Skeletal muscle tissue (tissue), 4 donors: ENCODE results near the gene SEC22A. TPM values are rescaled to one million over a fixed set of nuclear protein-coding genes. Genes with fewer than 3 reads are reported as not detected.

Source experiments
- H3K27ac ChIP-seq: one replicate; pipeline ENCODE4 v1.7.0; 2013; ENCODE audit warnings: mild to moderate bottlenecking, low read depth, low read length, inconsistent platforms
- H3K27me3 ChIP-seq, 3 donors: one replicate each; pipeline ENCODE4 v1.7.0; 2013; ENCODE audit warnings: low read length in 3 of 3; ENCODE audit not compliant: control insufficient read depth in 3 of 3, insufficient read depth in 3 of 3
- H3K36me3 ChIP-seq, 3 donors: one replicate each; pipeline ENCODE4 v1.7.0; 2013; ENCODE audit warnings: low read length in 3 of 3; ENCODE audit not compliant: control insufficient read depth in 3 of 3, insufficient read depth in 3 of 3
- H3K4me1 ChIP-seq, 3 donors: one replicate each; pipeline ENCODE4 v1.7.0; 2013; ENCODE audit warnings: low read length in 3 of 3, mild to moderate bottlenecking in 3 of 3; ENCODE audit not compliant: control insufficient read depth in 3 of 3, insufficient read depth in 3 of 3
- H3K4me3 ChIP-seq, 3 donors: one replicate each; pipeline ENCODE4 v1.7.0; 2013; ENCODE audit warnings: low read length in 3 of 3
- H3K9ac ChIP-seq, 3 donors: one replicate each; pipeline ENCODE4 v1.7.0; 2013; ENCODE audit warnings: low read length in 3 of 3, mild to moderate bottlenecking in 3 of 3, moderate library complexity in 2 of 3, low read depth in 1 of 3
- H3K9me3 ChIP-seq, 3 donors: one replicate each; pipeline ENCODE4 v1.7.0; 2013; ENCODE audit warnings: low read length in 3 of 3; ENCODE audit not compliant: control insufficient read depth in 3 of 3
- total RNA-seq: library from RNA; depleted of rRNA; stranded (reverse); fragments of >200 nt; gene quantifications from one replicate; pipeline ENCODE4 v1.2.3, GENCODE V29; 2014
- donor health status: Osteomylitis.

The SEC22A gene
- total RNA-seq, 1 donor from 2014 or later, result 54.8 TPM

DNA sequence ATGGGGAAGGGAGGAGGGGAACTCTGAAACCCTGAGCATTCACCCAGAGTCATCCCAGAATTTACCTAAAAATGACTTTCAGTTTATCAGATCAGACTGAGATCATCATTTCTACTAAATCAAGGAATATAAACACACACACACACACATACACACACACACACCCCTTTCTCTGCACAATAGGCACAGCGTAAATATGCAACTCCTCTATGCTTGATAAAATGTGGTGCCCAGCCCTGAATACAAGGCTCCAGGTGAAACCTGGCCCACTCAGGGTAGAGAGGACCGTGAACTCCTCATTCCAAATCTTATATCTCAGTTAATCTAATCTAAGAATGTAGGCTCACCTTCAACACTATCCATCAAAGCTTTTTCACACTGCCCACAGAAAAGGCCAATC, 31.8 kb upstream of the SEC22A start:
- Histone ChIP-seq H3K27me3 (no peaks in the 10 kb centered on the region), H3K36me3 (peaks cover 0 to 4% (median 2%) of the 10 kb centered on the region in 3 donors), H3K4me1 (no peaks in the 10 kb centered on the region), H3K9ac (no peak overlapping the region), H3K4me3 (no peak overlapping the region), H3K9me3 (no peaks in the 10 kb centered on the region), H3K27ac (no peak overlapping the region)

- no peaks in the 10 kb centered on the region for H3K9me3 ChIP-seq
- H3K27me3 ChIP-seq, result no peaks in the 10 kb centered on the region
- no peak overlapping the region for H3K4me3 ChIP-seq
- H3K9ac ChIP-seq, result no peak overlapping the region
- no peaks in the 10 kb centered on the region for H3K36me3 ChIP-seq
- H3K27ac ChIP-seq, result no peak overlapping the region
- no peaks in the 10 kb centered on the region for H3K4me1 ChIP-seq
Observed at GRCh38 chr3:123180791-123181190, 21.0 kb upstream of the SEC22A start.

DNA sequence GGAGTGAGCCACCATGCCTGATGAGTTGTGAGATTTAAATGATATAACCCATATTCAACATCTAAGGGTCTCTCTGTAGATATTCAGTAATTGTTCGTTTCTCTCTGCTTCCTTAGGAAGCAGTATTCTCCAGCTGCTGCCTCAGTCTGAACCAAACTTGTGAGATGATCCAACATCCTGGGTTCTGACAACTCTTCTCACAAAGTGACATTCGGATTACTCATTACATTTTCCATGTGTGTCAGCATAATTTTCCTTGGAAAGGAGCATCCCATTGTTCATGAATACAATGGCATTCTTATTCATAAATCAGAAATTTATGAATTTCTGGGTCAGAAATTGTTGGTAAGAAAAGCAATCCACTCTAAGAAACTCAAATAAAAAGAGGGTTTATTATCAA, 15.0 kb upstream of the SEC22A start:
- no peaks in the 10 kb centered on the region for H3K9me3 ChIP-seq
- no peaks in the 10 kb centered on the region for H3K27me3 ChIP-seq
- no peak overlapping the region for H3K4me3 ChIP-seq
- H3K4me1 ChIP-seq, result no peaks in the 10 kb centered on the region
- no peaks in the 10 kb centered on the region for H3K36me3 ChIP-seq
- no peak overlapping the region for H3K27ac ChIP-seq
- H3K9ac ChIP-seq, result no peak overlapping the region

GRCh38 chr3:123188058-123188457, 13.7 kb upstream of the SEC22A start:
- no peaks in the 10 kb centered on the region for H3K9me3 ChIP-seq
- no peak overlapping the region for H3K27ac ChIP-seq
- no peaks in the 10 kb centered on the region for H3K36me3 ChIP-seq
- no peak overlapping the region for H3K9ac ChIP-seq
- H3K27me3 ChIP-seq, result no peaks in the 10 kb centered on the region
- H3K4me3 ChIP-seq, result no peak overlapping the region
- no peaks in the 10 kb centered on the region for H3K4me1 ChIP-seq

DNA sequence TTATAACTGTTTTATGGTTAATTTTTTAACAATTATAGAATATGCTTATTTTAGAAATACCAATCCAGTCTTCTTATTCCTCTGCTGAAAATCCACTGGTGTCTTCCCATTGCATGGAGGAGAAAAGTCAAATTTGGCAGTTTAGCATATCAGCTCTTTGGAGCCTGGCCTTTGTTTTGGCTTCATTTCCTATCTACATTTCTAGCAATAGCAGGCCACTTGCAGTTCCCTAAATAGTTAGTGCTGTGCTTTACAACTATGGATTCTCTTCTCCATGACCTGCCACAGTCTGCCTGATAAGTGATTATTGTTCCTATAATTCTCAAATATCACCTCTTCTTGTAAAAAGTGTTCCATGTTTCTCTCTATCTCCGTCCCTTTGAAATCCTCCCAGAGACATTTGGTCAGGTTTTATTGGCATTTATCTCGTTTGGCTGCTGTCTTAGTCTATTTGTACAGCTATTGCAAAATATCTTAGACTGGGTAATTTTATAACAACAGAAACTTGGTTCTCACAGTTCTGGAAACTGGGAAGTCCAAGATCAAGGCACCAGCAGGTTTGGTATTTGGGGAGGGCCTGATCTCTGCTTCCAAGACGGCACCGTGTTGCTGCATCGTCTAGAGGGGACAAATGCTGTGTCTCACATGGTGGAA, 8.2 kb upstream of the SEC22A start:
- Histone ChIP-seq H3K4me3 (no peak overlapping the region), H3K27ac (no peak overlapping the region), H3K27me3 (no peaks in the 10 kb centered on the region), H3K4me1 (no peaks in the 10 kb centered on the region), H3K36me3 (no peaks in the 10 kb centered on the region), H3K9ac (no peak overlapping the region), H3K9me3 (no peaks in the 10 kb centered on the region)

DNA sequence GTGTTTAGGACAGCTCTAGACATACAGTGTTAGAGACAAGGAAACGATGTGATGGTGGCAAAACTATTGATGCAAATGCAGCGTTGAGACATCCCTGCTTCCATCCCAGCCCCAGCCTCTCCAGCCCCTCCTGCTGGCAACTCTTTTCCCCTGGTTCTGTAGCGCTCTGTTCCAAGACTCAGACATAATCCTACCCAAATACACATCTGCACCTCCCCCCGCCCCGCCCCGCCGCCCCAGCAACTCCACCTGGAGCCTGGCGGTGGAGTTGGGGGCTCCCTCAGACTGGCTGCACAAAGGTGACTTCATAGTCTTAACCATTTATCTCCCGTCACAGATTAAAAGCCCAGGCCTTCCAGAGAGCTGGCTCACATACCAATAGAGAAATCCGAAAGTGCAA, 7.2 kb upstream of the SEC22A start:
- Histone ChIP-seq H3K36me3 (no peaks in the 10 kb centered on the region), H3K27me3 (no peaks in the 10 kb centered on the region), H3K9ac (no peak overlapping the region), H3K4me3 (no peak overlapping the region), H3K27ac (no peak overlapping the region), H3K4me1 (no peaks in the 10 kb centered on the region), H3K9me3 (no peaks in the 10 kb centered on the region)

GRCh38 chr3:123198372-123198771, 3.4 kb upstream of the SEC22A start:
- Histone ChIP-seq H3K9me3 (no peaks in the 10 kb centered on the region), H3K36me3 (no peaks in the 10 kb centered on the region), H3K27me3 (no peaks in the 10 kb centered on the region), H3K9ac (no peak overlapping the region), H3K4me3 (no peak overlapping the region), H3K27ac (no peak overlapping the region), H3K4me1 (peaks cover 7 to 17% (median 12%) of the 10 kb centered on the region in 3 donors)

GRCh38 chr3:123201223-123201556, 553 bp upstream of the SEC22A start:
- no peaks in the 10 kb centered on the region for H3K36me3 ChIP-seq
- H3K27me3 ChIP-seq, result no peaks in the 10 kb centered on the region
- no peaks in the 10 kb centered on the region for H3K9me3 ChIP-seq
- peak overlapping the region; percentile 82 to 96 (median 93) for H3K4me3 ChIP-seq
- peaks cover 7 to 17% (median 12%) of the 10 kb centered on the region in 3 donors for H3K4me1 ChIP-seq
- peak overlapping the region; percentile 90 for H3K27ac ChIP-seq
- H3K9ac ChIP-seq, result peak overlapping the region; percentile 73 to 97 (median 87)

DNA sequence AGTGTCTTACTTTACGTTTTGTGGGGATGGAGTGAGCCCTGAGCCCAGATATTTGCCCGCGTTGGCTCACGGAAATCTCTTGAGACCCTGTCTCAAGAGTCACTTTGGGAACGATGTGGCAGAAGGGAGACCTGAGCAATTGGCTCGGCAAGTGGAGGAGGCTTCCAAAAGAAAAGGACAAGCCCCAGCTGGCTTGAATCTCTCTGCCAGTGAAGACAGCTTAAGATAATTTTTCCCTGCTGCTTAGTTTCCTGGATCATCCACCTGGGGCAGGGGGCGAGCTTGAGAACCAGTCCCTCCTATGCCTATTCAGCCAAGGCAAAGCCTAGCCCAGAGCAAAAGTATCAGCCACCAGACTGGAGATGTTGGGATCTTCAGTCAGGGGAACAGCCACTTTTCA, 708 bp downstream of the SEC22A start:
- Histone ChIP-seq H3K9me3 (no peaks in the 10 kb centered on the region), H3K27ac (peak overlapping the region; percentile 90), H3K4me1 (peaks cover 7 to 17% (median 12%) of the 10 kb centered on the region in 3 donors), H3K9ac (peak overlapping the region; percentile 97 to 99 (median 97)), H3K36me3 (no peaks in the 10 kb centered on the region), H3K4me3 (peak overlapping the region; percentile 82 to 96 (median 93)), H3K27me3 (no peaks in the 10 kb centered on the region)

GRCh38 chr3:123218990-123219389, 17.2 kb downstream of the SEC22A start:
- no peaks in the 10 kb centered on the region for H3K4me1 ChIP-seq
- no peak overlapping the region for H3K4me3 ChIP-seq

More at GRCh38 chr3:123218990-123219389, 17.2 kb downstream of the SEC22A start:
- H3K36me3 ChIP-seq, result no peaks in the 10 kb centered on the region
- no peak overlapping the region for H3K9ac ChIP-seq
- H3K27ac ChIP-seq, result no peak overlapping the region
- H3K27me3 ChIP-seq, result no peaks in the 10 kb centered on the region
- no peaks in the 10 kb centered on the region for H3K9me3 ChIP-seq
